Cortex of kidney (tissue), 1 donor: Measurements from ENCODE around the gene RNF144A.
"Not testable (repeated sequence)": the region's sequence is repeated elsewhere in the genome, so short reads cannot be mapped to it uniquely, and the experiment has no call there.

Experiments used
- DNase-seq: peaks from one replicate; lab custom pipeline; 2025; lab: John Stamatoyannopoulos, UW

The RNF144A gene

DNA sequence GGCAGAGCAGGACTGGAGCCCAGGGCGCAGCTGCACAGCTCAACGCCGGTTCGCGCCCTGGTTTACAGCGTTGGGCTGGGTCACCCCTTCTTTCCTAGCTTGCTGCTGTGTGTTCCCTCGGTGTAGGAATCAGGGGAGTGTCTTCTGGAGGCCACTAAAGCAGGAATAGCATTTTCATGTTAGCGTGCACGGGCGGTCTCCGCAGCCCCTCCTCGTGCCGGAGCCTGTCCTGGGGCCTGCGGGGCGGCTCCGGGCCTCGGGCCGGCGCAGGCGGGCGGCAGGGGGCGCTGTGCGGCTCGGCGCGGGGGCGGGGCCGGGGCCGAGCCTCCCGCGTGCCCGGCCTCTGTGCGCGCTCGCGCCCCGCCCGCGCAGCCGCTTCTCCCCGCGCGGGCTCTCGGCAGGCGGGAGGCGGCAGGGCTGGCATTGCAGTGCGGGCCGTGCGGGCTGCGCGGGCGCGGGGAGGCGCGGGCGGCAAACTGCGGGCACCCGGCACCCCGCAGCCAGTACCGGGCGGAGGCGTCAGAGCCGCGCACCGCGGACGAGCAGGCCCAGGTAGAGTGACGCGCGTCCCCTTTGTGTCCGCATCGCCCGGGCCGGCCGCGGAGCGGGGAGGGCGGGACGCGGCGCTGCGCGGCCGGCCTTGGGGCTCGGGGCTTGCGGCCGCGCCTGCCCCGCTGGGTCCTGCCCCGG is at the start of gene RNF144A:
Gene RNF144A (plus strand): TSS at position 342 of the 690 bp plus-strand sequence. CDS start 79,515 bp downstream, outside the sequence.
- DNase-seq = no peak

- DNase-seq = no peak
Observed at GRCh38 chr2:6872394-6872793, 44.8 kb upstream of the RNF144A start.

- no peak for DNase-seq
Observed at GRCh38 chr2:6874032-6874431, 43.2 kb upstream of the RNF144A start.

DNA sequence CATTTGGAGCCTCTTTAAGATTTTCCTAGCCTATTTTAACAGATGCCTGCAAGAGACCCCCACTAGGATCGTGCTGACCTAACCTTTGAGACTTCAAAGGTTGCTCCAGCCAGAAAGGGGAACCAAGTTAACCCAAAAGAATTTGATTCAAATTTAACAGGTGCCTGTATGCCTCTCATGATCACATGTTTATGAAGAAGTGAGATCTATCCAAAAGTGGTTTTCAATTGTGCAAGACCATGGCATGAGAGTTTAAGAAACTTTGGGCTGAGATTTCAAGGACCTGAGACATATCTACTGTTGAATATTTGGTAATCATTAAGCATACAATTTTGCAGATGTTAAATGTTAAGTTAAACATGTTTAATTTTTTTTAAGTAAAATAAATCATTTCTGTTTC is 40.9 kb upstream of the RNF144A start:
- no peak for DNase-seq

- DNase-seq = no peak
Observed at GRCh38 chr2:6877402-6878304, 39.6 kb upstream of the RNF144A start, which contains the start of gene RSAD2. RSAD2 (plus strand) TSS chr2:6877777; CDS start chr2:6877801, 24 bp downstream.

DNA sequence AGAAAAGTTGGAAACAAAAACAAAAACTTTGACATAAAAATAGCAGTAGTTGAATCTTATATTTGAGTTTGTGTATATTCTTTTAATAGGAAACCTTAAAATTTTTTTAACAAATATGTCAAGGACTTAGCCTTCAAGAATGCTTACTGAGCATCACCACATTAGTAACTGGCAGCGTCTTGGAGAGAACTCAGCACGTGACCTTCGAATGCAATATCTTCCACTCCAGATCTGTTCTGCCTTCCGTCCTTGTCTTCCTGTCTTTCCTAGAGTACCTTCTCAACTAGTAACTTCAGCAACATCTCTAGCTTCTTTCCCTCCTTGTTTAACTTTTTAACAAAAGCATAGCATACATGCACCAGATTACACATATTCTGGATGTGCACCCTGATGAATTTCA is 38.7 kb upstream of the RNF144A start:
- no peak for DNase-seq

DNA sequence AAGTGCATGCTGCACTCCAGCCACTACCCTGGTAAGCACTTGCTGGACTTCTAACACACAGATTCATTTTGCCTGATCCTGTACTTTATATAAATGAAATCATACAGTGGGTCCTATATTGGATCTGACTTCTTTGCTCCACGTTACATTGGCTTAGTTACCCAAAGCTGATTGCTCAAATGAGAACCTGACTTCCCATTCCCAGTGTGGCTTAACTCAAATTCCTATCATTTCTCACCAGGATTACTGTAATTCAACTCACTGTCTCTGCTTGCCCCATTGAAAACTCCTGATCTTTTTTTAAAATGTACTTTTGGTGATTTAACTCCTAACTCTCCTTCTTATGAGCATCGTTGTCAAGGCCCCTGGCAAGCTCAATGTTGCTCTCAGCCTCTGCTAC is 38.2 kb upstream of the RNF144A start:
- DNase-seq = no peak

- DNase-seq = no peak
Observed at GRCh38 chr2:6880200-6880733, 36.9 kb upstream of the RNF144A start.

GRCh38 chr2:6881046-6881445 is 36.2 kb upstream of the RNF144A start:
- no peak for DNase-seq

DNA sequence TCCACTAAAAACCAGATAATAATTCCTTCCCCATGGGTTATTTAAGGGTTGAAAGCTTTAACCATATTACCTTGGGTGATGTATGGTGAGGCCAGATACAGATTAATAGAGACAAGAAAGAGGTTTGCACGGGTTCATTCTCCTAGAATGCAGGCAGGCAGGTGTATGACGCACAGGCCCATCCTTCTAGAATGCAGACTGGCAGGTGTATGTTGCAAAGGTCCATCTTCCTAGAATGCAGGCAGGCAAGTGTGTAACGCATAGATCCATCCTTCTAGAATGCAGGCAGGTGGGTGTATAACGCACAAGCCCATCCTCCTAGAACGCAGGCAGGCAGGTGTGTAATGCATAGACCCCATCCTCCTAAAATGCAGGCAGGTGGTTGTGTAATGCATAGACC is 35.7 kb upstream of the RNF144A start:
- DNase-seq = no peak

DNA sequence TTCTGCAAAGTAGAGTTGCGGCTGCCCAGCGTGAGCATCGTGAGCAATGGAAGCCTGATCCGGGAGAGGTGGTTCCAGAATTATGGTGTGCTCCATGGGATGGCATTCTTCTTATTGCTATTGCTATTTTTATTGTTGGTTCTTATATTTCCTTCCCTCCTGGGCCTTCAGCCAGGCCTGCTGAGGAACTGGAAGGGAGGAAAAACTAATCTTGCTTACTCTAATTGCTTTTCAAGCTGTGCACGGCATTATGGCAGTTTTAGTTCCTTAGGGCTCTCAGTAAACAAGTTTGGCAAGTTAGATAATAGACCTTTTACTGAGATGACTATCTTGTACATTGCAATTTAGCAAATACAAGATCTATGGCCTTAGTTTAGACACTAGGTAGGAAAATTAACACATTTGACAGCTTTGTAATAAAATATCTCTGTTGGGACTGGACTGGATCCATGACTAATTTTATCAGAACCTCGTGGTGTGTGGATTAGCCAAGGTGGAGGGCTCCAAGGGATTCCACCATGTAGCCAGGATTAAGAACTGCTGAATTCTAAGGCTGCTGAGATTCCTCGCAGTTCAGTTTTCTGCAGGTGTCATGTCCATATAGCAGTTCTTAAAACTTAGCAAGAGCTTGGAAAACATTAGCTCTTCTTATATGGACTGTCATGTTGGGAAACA is 33.6 kb upstream of the RNF144A start:
- no peak for DNase-seq

GRCh38 chr2:6885551-6885950 is 31.7 kb upstream of the RNF144A start:
- DNase-seq = no peak

- no peak for DNase-seq
Observed at GRCh38 chr2:6885968-6886367, 31.2 kb upstream of the RNF144A start.

GRCh38 chr2:6887751-6888192 is 29.4 kb upstream of the RNF144A start:
- no peak for DNase-seq

DNA sequence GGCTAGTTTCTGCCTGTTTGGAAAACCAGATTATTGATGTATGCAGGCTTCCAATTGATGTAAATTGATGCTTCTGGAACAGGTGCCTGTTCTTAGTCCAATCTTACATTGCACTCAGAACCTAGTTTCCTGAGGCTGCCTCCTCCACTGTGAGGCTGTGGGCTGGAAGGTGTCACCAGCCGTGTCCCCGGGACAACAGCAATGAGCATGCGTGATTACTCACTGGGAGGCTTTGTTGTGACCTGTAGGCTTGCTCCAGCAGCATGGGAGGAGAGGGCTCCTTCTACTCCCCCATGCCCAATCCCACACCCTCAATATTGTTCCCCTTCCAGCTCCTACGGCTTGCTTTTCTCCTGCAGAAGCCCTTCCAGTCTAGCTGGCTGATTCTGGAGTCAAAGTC is 28.5 kb upstream of the RNF144A start:
- no peak for DNase-seq

GRCh38 chr2:6893876-6894482 is 23.2 kb upstream of the RNF144A start:
- no peak for DNase-seq

DNA sequence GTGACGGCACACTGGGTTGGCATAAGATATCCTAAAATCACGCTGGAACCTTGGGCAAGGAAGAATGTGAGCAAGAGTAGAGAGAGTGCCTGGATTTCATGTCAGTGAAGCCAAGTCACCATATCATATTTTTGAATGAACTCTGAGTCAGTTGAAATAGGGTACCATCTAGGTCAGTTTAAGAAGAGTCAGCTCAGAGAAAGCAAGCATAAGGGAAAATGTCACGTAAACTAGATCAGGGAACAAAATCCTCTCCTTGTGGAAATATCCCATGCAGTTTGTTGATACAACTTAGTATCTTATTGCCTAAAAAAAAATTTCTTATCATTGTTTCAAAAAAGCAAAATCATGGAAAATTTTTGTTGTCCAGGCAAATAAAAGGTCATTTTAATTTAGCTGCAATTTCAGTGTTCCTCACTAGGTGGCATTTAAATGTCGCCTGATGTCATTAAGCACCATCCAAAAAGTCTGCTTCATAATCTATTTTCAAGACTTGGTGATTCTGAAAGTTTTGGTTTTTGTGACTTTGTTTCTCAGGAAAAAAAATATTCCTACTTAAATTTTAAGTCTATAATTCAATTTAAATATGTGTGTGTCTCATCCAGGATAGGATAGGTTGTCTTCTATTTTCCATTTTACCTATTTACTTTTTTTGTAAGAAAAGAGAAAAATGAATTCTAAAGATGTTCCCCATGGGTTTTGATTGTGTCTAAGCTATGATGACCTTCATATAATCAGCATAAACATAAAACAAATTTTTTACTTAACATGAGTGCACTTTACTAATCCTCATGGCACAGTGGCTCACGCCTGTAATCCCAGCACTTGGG is 20.1 kb upstream of the RNF144A start:
- no peak for DNase-seq

- DNase-seq = not testable (repeated sequence)
Observed at GRCh38 chr2:6902581-6902980, 14.6 kb upstream of the RNF144A start.

DNA sequence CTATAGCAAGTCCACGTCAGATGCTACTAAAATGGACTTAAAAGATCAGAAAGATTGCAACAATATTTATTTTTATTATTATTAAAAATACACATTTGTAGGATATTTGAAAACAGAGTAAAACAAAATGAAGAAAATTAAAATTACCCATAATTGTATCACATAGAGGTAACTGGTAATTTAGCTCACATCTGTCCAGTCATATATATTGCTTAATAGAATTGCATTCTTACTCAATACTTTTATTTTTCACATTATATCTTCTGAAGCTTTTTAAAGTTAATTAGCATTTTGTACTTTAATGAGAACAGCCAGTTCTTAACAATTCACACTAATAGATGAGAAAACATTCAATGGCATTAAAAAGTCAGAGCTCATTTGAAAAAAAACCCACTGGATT is 11.5 kb upstream of the RNF144A start:
- DNase-seq = no peak

DNA sequence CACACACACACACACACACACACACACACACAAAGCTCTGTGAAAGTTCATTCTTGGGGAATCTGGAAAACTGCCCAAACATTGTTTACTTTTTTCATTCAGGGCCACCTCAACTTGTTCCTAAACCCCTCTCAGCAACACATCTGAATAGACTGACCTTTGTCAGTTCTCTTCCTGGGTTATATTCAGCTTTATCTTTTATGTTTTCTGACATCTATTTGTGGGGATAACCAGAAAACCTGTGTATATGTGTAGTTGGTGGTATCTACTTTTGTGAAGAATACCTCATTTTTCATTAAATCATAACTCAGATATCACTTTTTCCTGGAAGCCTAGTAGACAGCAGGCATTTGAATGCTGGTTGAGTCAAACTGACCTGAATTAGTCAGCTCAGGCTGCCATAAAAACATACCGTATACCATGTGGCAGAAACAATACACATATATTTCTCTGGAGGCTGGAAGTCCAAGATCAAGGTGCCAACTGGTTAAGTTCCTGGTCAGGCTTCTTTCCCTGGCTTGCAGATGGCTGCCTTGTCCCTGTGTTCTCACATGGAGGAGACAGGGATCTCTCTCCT is 11.0 kb upstream of the RNF144A start:
- no peak for DNase-seq

DNA sequence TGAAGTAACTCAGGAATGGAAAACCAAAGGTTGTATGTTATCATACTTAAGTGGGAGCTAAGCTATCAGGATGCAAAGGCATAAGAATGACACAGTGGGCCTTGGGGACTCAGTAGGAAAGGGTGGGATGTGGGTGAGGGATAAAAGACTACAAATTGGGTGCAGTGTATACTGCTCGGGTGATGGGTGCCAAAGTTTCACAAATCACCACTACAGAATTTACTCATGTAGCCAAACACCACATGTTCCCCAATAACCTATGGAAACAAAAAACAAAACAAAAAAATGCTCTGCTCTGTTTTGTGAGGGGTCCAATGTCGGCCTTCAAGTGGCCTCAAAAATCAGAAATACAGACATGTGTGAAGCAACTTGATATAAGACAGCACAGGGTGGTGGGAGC is 8.9 kb upstream of the RNF144A start:
- DNase-seq = no peak
